ENCODE results near the gene TAX1BP3.
"Not testable (repeated sequence)": the region's sequence is repeated elsewhere in the genome, so short reads cannot be mapped to it uniquely, and the experiment has no call there.

Gene TAX1BP3, protein sequence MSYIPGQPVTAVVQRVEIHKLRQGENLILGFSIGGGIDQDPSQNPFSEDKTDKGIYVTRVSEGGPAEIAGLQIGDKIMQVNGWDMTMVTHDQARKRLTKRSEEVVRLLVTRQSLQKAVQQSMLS

DNA sequence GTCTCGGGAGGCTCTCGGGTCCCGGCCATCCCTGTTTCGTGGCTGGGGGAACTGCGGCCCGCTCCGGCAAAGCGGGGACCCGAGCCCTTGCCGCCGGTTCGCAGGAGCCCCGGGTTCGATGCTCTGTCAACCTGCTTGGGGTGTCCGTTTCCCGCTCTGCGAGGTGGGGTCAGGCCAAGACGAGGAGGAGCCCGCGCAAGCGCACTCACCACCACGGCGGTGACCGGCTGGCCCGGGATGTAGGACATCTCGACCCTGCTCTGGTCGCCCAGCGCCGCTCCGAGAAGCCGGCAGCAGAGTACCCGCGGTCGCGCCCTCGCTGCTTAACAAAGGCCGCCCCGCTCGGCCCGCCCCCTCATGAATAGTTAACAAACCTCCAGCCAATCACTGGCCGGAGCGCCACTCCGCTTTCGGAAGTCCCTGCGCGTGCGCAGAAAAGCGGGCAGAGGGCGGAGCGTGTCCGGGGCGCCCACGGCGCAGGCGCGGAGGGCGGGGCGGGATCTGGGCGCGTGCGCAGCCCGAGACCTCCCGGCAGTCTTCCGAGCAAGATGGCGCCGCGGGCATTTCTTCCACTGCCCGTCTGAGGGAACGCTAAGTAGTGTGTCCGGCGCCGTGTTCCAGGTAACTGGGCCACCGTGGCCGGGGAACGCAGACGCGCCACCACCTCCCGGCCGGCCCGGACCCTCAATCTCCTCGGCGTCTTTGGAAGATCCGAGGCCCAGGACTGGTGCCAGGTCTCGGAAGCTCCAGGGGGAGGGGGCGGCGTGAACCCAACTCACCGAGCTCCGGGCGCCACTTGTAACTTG lies at the start of gene TAX1BP3, which contains the start of gene EMC6:
TAX1BP3 (minus strand) TSS at position 300 of the 806 bp plus-strand sequence; CDS start at position 248, 52 bp downstream.
EMC6 (plus strand) TSS at position 534 of the 806 bp plus-strand sequence. CDS start 335 bp downstream, outside the sequence.
- peak; percentile 99 for DNase-seq

DNA sequence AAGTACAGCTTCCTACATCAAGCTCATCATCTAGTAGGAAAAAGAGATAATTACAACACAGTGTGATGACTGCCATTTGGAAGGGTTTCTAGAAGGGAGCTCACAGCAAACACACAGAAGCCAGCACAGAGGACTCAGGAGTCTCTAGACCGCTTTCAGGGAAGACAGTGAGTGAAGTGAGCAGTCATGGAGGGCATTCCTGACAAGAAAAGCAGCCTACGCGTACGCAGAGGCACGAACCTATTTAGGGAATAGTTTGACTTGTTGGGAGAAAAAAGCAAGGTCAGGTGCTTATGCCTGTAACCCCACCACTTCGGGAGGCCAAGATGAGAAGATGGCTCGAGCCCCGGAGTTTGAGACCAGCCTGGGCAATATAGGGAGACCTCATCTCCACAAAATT lies 46.9 kb upstream of the TAX1BP3 start:
- no peak for DNase-seq

DNA sequence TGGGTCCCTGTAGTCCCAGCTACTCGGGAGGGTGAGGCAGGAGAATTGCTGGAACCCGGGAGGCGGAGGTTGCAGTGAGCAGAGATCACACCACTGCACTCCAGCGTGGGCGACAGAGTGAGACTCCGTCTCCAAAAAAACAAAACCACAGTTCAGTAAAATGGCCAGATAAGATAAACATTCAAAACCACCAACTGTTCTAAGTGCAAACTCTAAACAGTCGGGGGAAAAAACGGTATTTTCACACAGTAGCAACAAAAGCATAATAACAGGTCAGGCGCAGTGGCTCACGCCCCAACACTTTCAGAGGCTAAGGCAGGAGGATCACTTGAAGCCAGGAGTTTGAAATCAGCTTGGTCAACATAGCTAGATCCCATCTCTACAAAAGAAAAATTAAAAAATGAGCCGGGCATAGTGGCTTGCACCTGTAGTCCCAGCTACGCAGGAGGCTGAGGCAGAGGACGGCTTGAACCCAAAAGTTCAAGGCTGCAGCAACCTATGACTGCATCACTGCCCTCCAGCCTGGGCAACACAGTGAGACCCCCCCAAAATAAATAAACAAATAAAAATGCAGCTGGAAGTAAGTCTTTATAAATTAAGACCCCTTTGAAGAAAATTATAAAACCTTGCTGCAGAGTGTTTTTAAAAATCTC lies 44.6 kb upstream of the TAX1BP3 start:
- DNase-seq, result peak; percentile 59

DNA sequence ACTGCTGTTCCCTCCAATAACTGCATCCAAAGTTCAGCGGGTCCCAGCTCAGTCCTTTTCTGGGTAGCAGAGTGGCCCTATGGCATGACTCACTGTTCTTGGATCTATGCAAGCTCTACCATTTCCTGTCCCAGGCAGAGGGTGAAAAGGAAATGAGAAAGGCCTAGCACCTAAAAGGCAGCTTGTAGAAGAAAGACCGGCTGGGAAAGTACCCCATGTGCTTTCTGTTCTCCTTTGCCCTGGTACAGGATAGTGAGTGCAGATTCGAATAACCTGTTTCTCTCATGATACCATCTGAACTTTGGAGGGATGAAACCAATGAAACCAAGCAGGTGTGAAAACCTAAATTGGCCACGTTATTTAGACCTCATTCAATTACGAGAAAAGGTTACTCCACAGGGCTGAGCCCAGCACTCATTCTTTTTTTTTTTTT lies 42.6 kb upstream of the TAX1BP3 start:
- DNase-seq, result peak; percentile 72

DNA sequence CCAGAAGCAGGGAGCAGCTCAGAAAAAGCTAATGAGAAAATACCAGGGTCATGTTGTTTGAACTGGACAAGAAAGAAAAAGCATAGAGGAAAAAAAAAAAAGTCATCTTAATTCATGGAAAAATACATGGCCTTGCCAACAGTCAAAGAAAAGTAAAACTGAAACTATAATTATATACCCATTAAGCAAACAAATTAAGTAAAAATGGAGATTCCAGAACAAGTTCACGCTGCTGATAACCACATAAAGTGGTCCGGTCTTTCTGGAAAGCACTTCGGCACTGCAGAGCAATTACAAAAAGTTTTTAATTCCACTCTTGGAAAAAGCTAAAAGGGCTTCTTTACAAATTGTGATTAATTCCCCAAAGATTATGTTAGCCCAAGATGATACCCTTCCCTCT lies 40.0 kb upstream of the TAX1BP3 start:
- DNase-seq, result no peak

DNA sequence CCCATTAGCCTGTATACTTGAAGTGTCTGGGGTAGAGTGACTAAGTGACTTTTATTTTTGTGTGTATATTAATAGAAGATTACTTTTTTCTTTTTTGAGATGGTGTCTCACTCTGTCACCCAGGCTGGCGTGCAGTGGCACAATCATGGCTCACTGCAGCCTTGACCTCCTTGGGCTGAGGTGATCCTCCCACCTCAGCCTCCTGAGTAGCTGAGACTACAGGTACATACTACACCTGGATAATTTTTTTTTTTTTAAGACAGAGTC lies 37.3 kb upstream of the TAX1BP3 start:
- DNase-seq, result not testable (repeated sequence)

DNA sequence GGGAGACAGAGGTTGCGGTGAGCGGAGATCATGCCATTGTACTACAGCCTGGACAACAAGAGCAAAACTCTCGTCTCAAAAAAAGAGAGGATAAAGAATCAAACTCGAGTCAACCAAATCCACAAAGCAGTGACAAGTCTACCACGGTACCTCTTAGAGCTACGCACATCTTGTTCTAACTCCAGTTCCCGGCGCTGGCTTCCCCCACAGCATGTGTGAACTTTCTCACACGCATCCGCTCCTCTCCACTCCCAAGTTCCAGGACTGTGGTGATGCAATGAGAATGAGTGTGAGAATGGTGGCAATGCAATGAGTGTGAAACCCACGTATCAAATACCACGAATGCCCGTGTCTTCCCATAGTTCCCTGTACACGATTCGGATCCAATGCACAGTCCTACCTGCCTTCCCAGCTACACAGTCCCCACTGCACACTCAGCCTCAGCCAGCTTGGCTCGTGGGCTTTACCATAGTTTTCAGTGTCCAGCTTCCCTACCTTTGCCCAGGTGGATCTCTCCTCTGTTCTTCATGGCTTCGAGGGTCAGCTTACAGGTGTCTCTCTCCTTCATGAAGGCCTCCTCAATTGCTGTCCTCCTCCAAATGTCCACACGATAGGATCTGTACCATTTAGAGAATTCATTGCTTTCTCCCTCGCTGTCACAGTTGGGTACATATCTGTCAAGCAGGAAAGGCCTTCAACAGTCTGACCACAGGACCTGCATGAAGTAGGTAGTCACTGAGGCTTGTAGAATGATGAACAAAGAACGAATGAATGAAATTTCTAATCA lies 36.7 kb upstream of the TAX1BP3 start:
- no peak for DNase-seq

DNA sequence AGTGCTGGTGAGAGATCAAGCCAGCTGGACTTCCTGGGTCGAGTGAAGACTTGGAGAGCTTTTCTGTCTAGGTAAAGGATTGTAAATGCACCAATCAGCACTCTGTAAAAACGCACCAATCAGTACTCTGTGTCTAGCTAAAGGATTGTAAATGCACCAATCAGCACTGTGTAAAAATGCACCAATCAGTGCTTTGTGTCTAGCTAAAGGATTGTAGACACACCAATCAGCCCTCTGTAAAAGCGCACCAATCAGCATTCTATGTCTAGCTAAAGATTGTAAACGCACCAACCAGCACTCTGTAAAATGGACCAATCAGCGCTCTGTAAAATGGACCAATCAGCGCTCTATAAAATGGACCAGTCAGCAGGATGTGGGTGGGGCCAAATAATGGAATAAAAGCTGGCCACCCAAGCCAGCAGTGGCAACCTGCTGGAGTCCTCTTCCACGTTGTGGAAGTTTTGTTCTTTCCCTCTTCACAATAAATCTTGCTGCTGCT lies 33.7 kb upstream of the TAX1BP3 start:
- DNase-seq, result not testable (repeated sequence)

DNA sequence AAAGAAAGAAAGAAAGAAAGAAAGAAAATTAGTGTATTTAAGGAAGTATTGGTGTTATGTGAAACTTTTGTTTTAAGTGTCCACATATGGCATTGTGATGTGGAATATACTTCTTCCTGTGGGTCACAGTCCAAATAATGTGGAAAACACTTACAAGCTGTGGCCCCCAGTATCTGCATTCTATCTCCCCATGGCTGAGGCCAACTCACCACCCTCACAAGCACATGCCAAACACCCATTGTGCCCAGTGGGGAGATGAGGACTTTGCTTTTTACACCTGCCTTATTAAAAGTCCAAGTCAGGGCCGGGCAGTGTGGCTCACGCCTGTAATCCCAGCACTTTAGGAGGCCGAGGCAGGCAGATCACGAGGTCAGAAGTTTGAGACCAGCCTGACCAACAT lies 31.6 kb upstream of the TAX1BP3 start:
- no peak for DNase-seq

DNA sequence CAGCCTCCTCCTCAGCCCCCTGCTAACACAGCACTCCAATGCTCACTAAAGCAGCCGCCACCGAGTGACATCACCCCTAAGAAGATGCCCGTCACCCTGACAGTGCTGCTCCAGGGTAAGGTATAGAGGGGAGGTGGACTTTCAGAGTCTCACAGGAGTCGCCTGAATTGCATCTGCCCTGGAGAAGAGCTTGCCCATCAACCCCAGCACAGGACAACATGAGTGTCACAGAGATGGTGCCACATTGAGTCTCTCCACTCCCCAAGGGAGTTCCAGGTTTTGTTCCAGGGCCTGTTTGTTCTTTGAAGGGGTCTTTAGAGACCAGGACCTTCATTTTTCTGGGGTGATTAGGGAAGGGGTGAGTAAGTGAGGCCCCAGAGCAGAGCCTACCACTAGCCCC lies 29.8 kb upstream of the TAX1BP3 start:
- no peak for DNase-seq

DNA sequence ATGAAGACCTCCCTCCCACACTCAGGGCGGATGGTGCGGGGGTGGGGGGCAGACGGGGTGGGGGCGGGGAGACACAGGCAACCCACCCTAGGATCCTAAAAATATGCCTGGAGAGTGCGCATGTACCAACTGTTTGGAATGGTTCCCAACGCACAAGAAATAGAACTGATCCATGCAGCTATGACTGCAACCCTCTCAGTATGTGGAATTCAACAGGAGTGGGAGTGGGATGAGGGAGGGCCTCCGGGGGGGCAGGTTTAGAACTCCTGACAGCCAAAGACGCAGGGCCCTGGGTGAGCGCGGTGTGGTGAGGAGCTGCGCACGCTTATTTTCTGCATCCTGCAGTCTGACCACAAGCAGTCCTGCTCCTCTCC lies 28.7 kb upstream of the TAX1BP3 start:
- DNase-seq, result no peak

DNA sequence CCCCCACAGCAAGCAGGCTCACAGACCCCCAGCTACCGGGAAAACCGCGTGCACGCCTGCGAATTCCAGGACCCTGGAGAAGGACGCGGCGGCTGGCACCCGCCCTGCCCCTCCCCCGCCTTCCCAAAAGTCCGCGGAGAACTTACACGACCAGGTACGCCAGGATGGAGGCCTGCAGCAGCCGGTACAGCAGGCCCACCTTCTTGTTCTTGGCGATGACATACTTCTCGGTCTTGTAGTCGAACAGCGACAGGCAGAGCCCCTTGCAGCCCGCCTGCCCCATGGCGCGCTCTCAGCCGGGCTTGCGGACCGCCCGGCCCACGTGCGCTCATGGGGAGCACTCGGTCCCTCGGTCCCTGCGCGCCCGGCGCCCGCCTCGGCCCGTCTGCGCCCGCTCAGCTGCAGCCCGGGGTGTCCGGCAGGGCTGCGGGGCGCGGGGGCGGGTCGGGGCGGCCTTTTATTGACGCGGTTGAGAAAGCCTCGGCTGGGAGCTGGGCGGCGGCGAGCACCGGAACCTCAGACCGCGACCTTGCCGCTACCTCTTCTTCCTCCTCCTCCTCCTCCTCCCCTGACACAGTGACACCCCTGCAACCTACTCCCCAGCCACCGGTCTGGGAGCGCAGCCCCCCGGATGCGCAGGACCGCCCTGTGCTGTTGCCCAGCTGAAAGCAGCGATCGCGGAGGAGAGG lies 27.5 kb upstream of the TAX1BP3 start, which contains the start of gene P2RX5:
P2RX5 (minus strand) TSS at position 433 of the 689 bp plus-strand sequence; CDS start at position 283, 150 bp downstream.
- peak; percentile 61 for DNase-seq

DNA sequence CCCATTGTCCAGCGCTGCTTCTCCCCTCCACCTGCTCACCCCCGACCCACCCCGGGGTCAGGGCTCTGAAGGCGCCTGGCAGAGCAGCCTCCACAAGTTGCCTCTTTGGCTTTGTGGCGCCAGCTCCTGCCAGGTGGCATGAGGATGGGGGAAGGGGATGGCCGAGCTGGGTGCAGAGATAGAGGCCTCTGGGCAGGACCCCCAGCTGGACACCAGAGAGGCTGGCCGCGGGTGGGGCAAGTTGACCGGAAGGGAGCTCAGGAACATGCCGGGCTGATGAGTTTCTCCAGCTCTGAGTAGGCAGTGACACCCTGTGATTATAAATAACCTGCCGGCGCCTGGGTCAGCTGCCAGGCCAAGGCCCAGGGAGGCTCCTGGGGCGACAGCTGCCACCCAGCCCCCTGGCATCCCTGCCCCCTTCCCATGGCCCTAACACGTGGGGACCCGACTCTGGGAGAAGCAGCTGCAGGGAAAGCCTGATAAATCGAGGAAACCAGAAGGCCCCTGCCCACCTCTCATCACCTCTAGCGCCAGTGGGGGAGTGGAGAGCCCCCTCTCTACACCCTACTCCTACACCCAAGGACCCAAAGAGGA lies 26.8 kb upstream of the TAX1BP3 start:
- DNase-seq, result no peak

DNA sequence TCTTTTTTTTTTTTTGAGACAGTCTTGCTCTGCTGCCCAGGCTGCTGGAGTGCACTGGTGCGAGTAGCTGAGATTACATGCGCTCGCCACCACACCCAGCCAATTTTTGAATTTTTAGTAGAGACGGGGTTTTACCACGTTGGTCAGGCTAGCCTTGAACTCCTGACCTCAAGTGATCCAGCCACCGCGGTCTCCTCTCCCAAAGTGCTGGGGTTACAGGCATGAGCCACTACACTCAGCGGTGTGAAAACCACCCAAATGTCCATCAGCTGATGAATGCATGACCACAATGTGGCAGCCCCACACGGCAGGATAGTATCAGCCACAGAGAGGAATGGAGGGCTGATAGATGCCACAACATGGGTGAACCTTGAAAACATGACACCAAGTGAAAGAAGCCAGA lies 25.5 kb upstream of the TAX1BP3 start:
- DNase-seq, result peak; percentile 72

DNA sequence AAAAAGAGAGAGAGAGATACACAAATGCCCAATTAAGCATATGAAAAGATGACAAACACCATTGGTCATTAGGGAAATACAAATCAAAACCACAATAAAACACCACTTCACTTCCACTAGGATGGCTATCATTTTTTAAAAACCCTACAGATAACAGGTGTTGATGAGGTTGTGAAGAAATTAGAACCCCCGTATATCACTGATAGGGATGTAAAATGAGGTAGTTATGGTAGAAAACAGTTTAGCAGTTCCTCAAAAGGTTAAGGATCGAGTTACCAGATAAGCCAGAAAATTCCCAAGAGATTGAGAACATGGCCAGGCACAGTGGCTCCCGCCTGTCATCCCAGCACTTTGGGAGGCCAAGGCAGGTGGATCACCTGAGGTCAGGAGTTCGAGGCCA lies 24.8 kb upstream of the TAX1BP3 start:
- DNase-seq, result no peak

DNA sequence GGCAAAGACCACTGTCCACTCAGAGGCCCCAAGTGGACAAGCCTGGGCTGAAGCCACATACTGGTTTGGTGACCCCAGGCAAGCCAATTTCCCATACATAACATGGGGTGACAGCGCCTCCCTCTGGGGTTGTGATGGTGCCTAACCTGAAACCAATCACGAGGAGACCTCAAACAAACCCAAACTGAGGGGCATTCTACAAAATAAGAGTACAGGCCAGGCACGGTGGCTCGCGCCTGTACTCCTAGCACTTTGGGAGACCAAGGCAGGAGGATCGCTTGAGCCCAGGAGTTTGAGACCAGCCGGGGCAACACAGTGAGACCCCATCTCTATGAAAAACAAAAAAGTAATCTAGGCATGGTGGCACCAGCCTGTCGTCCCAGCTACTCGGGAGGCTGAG lies 24.0 kb upstream of the TAX1BP3 start:
- no peak for DNase-seq

DNA sequence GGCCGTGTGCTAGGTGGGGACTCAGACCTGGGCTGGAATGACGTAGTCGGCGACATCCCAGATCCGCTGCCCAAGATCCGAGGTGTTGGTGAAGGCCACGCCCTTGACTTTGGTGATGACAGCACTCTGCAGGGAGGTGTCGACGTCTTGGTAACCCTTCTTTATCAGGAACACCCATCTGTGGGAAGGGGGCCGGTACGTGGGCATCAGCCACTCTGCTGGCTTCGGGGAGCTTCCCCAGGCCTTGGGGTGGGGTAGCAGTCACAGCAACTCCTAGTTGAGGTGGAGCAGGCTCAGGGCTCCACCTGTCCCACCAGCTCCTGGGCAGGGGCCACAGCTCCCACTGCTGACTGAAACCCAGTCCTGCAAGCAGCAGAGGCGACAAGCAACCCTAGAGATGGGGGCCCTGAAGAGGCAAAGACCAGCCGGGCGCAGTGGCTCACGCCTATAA lies 23.3 kb upstream of the TAX1BP3 start:
- no peak for DNase-seq

DNA sequence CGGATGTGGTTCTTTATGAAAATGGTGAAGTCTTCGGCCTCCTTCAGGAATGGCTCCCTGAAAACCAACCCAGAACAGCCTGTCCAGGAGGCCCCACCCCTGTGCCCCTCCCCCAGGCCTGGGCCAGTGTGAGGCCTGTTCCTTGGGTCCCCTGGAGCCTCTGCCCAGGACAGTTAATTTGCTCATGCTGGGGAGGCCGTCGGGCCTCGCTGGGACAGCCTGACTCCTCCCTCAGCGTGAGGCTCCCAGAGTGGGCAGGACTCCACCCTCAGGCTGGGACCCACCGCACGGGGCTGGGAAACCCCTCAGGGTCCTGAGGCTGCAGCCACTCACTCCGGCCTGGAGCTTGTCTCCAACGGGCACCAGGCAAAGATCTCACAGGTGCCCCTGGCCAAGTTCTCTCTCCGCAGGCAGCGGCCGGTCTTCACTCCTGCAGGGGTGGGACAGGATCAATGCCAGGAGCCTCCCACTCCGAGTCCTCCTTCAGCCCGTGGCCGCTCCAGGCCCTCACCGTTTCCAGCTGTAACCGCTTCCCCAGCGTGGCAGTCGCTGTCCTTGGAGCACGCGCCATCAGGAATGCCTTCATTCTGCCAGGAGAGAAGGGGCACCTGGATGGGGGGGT lies 21.8 kb upstream of the TAX1BP3 start:
- DNase-seq, result no peak

DNA sequence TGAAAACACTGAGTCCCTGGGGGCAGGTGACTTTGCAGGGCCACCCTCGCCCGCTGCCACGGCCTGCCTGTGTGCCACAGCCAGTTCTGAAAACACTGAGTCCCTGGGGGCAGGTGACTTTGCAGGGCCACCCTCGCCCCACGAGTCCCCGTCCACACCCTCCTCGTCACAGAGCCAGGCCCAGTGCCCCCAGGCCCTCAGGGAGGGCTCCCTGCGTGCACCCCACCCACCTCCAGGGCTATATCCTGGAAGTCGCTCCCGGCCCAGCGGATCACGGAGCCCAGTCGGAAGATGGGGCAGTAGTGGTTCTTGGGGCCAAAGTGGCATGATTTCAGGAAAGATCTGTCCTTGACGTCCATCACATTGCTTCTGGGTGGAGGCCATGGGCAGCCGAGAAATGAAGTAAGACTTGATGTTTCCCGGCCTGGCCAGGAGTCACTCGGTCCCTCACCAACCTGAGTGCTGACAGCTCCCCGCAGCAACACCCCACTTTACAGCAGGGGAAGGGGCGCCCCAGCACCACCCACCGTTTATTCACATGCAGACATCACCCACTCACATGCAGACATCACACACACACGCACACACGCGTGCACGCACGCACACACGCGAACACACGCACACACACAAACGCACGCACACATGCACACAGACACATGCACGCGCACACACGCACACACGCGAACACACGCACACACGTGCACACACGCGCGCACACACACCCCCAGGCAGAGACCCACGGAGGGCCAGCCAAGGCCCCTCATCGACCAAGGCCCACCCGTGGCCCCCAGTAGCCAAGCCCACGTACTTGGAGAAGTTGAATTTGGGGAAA lies 21.1 kb upstream of the TAX1BP3 start:
- DNase-seq, result no peak

DNA sequence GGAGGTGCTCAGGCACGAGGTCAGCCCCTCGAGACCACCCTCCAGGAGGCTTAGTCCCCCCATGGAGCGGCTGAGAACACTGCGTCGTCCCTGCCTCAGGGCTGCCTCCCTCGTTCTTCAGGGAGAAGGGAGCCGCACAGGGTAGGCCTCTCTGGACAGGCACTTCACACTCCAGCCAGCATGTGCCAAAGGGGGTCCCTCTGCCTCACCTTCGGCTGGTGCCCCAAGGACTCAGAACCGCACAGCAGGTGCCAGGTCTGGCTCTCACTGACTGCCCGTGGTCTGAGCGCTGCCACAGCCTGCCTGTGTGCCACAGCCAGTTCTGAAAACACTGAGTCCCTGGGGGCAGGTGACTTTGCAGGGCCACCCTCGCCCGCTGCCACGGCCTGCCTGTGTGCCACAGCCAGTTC lies 20.5 kb upstream of the TAX1BP3 start:
- DNase-seq, result no peak
